ENCODE data around the gene ING2.
A peak's percentile ranks its signal among the peaks of the same experiment; 100 is the strongest.
"Not testable (repeated sequence)": the region's sequence is repeated elsewhere in the genome, so short reads cannot be mapped to it uniquely, and the experiment has no call there.

ING2 gene, protein sequence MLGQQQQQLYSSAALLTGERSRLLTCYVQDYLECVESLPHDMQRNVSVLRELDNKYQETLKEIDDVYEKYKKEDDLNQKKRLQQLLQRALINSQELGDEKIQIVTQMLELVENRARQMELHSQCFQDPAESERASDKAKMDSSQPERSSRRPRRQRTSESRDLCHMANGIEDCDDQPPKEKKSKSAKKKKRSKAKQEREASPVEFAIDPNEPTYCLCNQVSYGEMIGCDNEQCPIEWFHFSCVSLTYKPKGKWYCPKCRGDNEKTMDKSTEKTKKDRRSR

DNA sequence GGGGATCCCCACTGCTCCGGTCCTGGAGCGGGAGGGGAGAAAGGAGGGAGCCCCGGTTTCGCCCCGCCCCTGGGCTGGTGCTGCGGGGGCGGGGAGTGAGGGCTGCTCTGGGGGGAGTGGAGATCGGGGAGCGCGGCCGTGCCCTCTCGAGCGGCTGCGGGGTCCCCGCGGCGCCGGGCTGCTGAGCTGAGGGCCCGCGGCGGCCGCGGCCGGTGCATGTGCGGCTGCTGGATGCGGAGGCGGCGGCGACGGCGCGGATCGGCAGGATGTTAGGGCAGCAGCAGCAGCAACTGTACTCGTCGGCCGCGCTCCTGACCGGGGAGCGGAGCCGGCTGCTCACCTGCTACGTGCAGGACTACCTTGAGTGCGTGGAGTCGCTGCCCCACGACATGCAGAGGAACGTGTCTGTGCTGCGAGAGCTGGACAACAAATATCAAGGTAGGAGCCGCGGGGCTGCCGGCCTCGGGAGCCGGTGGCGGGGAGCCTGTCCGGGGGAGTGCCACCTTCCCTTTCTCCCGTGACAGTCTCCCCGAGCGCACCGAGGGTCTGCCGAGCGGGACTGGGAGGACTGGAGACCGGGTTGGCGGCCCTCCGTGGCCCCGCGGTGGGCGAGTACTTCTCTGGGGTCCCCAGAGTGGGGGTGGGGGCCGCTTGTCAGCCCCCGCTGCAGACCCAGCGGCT, at the start of gene ING2:
Gene ING2, plus strand, starts transcription at position 129 of the 681 bp plus-strand sequence. Its CDS starts 138 bp downstream, at position 267.
- H3K36me3 Mint-ChIP-seq = peaks cover 4% of the 10 kb centered on the region
- peaks cover 4% of the 10 kb centered on the region for H3K27me3 Mint-ChIP-seq
- H3K27ac Mint-ChIP-seq = peak within 1 kb of the TSS; percentile 96
- no peak for DNase-seq
- CTCF ChIA-PET = no interaction called here
- H3K4me3 Mint-ChIP-seq = peak within 1 kb of the TSS; percentile 93
- peaks cover 39% of the 10 kb centered on the region for H3K4me1 Mint-ChIP-seq
- no peaks in the 10 kb centered on the region for H3K9me3 Mint-ChIP-seq

DNA sequence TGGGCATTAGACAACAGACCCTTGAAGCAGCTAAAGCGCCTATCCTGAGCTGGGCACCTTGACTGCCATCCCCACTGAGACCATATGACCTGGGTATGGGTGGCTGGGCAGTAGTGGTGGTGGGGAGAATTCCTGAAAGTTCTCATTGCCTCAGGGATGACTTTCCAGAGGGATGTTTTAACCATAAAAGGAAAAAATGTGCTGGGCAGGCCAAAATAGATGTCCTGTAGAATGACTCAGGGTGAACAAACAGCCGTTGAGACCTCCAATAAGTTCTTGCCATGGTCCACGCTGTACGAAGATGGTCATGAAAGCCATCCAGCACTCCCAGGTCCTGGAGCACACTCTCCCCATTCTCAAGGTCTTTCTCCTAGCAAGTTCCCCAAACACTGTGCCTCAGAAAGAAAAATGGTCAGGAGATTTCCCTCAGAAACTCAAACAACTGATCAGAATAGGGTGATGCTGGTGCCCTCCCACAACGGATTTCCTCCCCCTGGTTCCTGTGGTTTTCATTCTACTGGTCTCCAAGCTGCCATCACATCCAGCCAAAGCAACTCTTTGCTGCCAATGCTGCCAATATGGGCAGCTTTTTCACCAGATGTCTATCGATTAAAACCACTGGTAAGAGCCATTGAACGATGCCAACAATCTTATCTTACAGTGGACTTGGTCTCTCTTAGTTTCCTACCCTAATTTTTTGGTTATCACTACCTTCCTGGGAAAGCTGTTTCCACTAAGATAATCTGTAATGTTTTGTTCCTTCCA, 49.2 kb upstream of the ING2 start:
- peak overlapping the region; percentile 36 for H3K4me3 Mint-ChIP-seq
- peak; percentile 48 for DNase-seq

DNA sequence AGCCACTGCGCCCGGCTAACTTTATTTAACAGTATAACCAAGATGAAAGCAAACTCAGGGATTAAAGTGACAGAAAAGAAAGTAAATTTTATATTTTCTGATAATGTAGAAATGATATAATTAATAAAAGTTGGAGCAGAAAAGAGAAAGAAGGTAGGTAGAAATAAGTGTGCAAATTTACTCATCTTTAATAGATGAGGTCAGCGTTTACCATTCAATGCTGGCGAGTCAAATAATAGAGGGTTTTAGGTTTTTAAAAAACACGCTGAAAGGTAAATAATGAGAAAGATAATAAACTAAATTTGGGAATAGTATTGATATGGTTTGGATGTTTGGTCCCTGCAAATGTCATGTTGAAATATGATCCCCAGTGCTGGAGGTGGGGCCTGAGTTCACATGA, 46.9 kb upstream of the ING2 start:
- Mint-ChIP-seq H3K36me3 (peaks cover 6% of the 10 kb centered on the region), H3K27ac (no peak overlapping the region), H3K27me3 (no peaks in the 10 kb centered on the region), H3K4me1 (peaks cover 18% of the 10 kb centered on the region), H3K4me3 (no peak overlapping the region), H3K9me3 (peaks cover 5% of the 10 kb centered on the region)
- CTCF ChIA-PET = no interaction called here
- no peak for DNase-seq

More for the DNA sequence above, 49.2 kb upstream of the ING2 start:
- H3K27me3 Mint-ChIP-seq = no peaks in the 10 kb centered on the region
- H3K9me3 Mint-ChIP-seq = peaks cover 5% of the 10 kb centered on the region
- H3K36me3 Mint-ChIP-seq = peaks cover 18% of the 10 kb centered on the region
- peak overlapping the region; percentile 73 for H3K27ac Mint-ChIP-seq
- CTCF ChIA-PET = interaction anchor here (1.2 kb wide), 1 partner anchor 147 kb away, joined by 3 read pairs; no protein-coding TSS in a partner anchor
- H3K4me1 Mint-ChIP-seq = peaks cover 18% of the 10 kb centered on the region

DNA sequence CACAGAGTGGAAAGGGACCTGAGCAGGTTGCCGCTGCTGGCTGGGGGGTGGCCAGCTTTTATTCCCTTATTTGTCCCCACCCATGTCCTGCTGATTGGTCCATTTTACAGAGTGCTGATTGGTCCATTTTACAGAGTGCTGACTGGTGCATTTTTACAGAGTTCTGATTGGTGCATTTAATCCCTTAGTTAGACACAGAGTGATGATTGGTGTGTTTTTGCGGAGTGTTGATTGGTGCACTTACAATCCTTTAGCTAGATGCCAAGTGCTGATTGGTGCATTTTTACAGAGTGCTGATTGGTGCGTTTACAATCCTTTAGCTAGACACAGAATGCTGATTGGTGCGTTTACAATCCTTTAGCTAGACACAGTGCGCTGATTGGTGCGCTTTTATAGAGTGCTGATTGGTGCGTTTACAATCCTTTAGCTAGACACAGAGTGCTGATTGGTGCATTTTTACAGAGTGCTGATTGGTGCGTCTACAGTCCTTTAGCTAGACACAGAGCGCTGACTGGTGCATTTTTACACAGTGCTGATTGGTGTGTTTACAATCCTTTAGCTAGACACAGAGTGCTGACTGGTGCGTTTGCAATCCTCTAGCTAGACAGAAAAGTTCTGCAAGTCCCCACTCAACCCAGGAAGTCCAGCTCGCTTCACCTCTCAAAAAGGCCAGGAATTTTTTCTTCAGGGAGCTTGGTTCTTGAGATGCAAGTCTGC, 40.8 kb upstream of the ING2 start:
- H3K36me3 Mint-ChIP-seq, DNase-seq, H3K4me1 Mint-ChIP-seq, H3K9me3 Mint-ChIP-seq, H3K4me3 Mint-ChIP-seq, H3K27ac Mint-ChIP-seq: not testable (repeated sequence)
- peaks cover 11% of the 10 kb centered on the region for H3K27me3 Mint-ChIP-seq
- CTCF ChIA-PET = interaction anchor here (1.0 kb wide), 1 partner anchor 137 kb away, joined by 3 read pairs; no protein-coding TSS in a partner anchor

DNA sequence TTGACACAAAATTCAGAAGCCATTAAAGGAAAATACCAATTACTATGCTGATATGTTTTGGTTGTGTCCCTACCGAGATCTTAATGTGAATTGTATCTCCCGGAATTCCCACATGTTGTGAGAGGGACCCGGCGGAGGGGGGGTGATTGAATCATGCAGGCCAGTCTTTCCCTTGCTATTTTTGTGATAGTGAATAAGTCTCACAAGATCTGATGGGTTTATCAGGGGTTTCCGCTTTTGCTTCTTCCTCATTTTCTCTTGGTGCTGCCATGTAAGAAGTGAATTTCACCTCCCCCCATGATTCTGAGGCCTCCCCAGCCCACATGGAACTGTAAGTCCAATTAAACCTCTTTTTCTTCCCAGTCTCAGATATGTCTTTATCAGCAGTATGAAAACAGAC, 39.0 kb upstream of the ING2 start:
- DNase-seq, H3K4me1 Mint-ChIP-seq, H3K4me3 Mint-ChIP-seq, CTCF ChIA-PET, H3K9me3 Mint-ChIP-seq, H3K36me3 Mint-ChIP-seq, H3K27ac Mint-ChIP-seq: not testable (repeated sequence)
- peaks cover 11% of the 10 kb centered on the region for H3K27me3 Mint-ChIP-seq

DNA sequence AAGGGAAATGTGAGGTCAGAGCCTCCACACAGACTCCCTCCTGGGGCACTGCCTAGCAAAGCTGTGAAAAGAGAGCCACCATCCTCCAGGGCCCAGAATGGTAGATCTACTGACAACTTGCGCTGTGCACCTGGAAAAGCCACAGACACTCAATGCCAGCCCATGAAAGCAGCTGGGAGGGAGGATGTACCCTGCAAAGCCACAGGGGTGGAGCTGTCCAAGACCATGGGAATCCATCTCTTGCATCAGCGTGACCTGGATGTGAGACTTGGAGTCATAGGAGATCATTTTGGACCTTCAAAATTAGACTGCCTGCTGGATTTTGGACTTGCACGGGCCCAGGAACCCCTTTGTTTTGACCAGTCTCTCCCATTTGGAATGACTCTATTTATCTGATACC, 37.6 kb upstream of the ING2 start:
- H3K9me3 Mint-ChIP-seq = peaks cover 4% of the 10 kb centered on the region
- peaks cover 2% of the 10 kb centered on the region for H3K36me3 Mint-ChIP-seq
- DNase-seq = no peak
- H3K27me3 Mint-ChIP-seq = peaks cover 11% of the 10 kb centered on the region
- H3K27ac Mint-ChIP-seq = no peak overlapping the region
- H3K4me1 Mint-ChIP-seq = no peaks in the 10 kb centered on the region
- H3K4me3 Mint-ChIP-seq = no peak overlapping the region
- CTCF ChIA-PET = no interaction called here

DNA sequence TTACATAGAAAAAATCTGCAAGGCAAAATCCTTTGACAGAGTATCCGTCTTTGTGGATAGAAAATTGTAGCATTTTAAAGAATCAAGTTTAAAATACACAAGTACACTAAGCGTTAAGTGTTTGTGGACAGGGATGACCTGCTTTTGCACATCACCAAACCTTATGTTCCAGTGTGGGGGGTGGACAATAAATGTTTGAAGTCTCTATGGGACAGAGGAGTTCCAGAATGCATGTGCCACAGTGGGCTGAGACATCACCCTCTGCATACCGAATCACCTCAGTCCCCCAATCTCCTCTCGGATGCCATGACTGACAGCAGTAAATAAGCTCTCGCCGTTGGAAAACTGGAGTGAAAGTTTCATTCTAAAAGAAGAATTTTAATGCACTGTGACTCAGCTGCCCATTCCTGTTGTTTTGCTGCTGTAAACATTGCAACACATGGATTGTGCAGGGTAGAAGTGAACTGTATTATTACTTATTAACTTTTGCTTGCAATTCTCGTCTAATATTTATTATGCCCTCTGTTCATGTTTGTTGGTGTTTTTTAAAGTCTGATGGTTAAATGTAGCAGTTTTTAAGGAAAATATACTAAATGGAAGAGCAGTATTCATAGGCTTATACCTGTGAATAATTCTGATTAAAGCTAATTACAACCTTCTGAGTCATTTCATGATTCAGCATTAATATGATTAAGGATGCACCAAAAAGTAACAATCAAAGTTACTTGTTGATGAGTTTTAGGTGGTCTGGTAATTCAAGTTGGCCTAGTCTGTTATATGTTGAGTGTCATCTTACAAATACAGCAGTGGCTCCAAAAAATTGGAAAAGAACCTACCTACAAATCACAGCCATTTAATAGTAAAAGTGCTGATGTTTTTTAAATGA, 36.4 kb upstream of the ING2 start:
- peaks cover 11% of the 10 kb centered on the region for H3K27me3 Mint-ChIP-seq
- peaks cover 2% of the 10 kb centered on the region for H3K36me3 Mint-ChIP-seq
- DNase-seq = no peak
- H3K4me1 Mint-ChIP-seq = no peaks in the 10 kb centered on the region
- peaks cover 4% of the 10 kb centered on the region for H3K9me3 Mint-ChIP-seq
- no peak overlapping the region for H3K4me3 Mint-ChIP-seq
- CTCF ChIA-PET = interaction anchor here (0.6 to 1.2 kb wide), 3 partner anchors 134 to 345 kb away, joined by 3 to 4 read pairs (median 3); no protein-coding TSS in a partner anchor
- H3K27ac Mint-ChIP-seq = no peak overlapping the region

DNA sequence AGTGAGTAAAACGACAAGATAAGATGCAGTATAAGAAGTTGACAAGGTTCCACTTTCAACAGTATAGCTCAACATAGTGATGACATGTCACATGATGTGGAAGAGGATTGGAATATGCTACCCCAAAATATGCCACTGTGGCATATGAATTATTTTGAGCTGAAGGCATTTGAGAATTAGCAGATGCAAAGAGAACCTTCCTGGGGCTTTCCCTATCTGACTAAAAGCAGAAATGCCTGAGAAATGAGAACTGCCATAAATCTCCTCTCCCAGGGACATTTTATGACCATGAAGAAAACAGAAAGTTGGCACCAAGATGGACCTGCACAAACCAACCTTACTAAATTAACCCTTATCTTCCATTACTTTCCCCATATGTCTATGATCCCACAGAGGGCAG, 35.6 kb upstream of the ING2 start:
- DNase-seq = no peak
- H3K9me3 Mint-ChIP-seq = peaks cover 2% of the 10 kb centered on the region
- no peak overlapping the region for H3K4me3 Mint-ChIP-seq
- H3K4me1 Mint-ChIP-seq = no peaks in the 10 kb centered on the region
- no peak overlapping the region for H3K27ac Mint-ChIP-seq
- CTCF ChIA-PET = interaction anchor here (1.1 to 1.4 kb wide), 3 partner anchors 131 to 252 kb away, joined by 3 to 5 read pairs (median 4); no protein-coding TSS in a partner anchor
- H3K27me3 Mint-ChIP-seq = peaks cover 11% of the 10 kb centered on the region
- H3K36me3 Mint-ChIP-seq = no peaks in the 10 kb centered on the region

DNA sequence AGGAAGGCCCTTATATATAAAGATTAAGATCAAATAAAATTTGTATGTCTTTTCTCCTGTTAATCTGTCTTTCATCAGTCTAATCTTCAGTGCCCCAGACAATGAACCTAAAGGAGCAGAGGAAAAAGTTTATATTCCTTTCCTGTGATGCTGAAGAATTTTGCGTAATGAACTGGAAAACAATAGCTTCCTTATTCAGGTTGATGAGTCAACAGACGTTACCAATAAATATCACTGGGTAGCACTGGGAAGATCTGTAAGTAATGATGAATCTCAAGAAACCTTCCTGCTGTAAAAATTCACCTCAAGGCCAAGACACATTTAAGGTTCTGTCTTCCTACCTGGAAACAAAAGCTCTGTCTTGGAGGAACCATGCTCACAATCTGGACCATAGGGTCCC, 34.9 kb upstream of the ING2 start:
- H3K4me3 Mint-ChIP-seq = no peak overlapping the region
- CTCF ChIA-PET = interaction anchor here (1.4 kb wide), 1 partner anchor 131 kb away, joined by 5 read pairs; no protein-coding TSS in a partner anchor
- no peak overlapping the region for H3K27ac Mint-ChIP-seq
- H3K4me1 Mint-ChIP-seq = no peaks in the 10 kb centered on the region
- no peak for DNase-seq
- H3K27me3 Mint-ChIP-seq = peaks cover 11% of the 10 kb centered on the region
- H3K9me3 Mint-ChIP-seq = peaks cover 2% of the 10 kb centered on the region
- H3K36me3 Mint-ChIP-seq = no peaks in the 10 kb centered on the region

DNA sequence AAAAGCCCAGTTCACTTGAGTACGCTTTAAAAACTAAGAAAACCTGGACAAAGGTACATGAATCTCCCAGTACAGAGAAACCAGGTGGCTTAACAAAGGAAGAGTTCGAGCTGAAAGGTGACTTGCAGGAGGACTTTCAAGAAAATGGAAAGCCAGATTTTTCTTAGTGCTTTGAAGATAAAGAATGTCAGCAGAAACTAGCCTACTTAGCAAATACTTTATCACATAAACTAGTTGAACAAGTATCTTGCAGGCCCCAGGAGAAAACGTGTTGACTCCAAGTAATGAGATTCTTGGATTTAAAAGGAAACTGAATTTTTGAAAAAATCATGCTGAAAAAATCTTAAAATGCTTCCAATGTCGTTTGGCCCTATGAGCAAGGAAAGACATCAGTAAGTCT, 34.0 kb upstream of the ING2 start:
- Mint-ChIP-seq H3K4me1 (no peaks in the 10 kb centered on the region), H3K27ac (no peak overlapping the region), H3K9me3 (peaks cover 2% of the 10 kb centered on the region), H3K36me3 (no peaks in the 10 kb centered on the region), H3K27me3 (peaks cover 11% of the 10 kb centered on the region), H3K4me3 (no peak overlapping the region)
- no peak for DNase-seq
- CTCF ChIA-PET = no interaction called here

DNA sequence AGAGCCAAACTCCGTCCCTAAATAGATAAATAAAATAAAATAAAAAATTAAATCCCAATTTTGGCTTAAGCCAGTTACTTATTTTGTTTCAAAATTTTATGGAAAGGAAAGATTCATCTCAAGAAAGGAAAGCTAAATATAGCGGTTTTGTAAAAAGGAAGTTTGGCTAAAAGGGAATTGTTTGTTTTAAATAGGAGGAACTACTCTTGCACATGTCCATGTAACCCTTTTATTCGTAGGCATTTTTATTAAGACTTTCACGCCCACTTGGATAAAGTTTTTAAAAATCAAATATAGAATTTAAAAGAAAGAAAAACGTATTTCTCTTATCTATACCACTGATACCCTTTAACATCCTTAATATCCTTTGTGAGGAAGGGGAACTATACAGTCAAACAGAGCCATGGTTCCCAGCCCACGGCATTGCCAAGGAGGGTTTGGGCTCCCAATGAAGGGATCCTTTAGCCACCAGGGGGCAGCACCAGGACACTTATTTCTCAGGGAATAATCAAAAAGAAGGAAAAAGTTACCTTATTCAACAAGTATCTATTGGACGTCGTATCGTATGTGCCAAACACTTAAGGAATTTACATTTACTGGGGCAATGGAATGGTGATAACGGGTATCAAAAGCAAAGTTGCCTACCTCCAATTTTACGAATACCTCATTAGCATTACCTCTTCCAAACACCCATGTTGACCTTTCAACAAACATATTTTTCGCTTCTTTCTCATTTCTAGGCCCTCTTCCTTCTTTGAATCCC, 32.7 kb upstream of the ING2 start:
- CTCF ChIA-PET = interaction anchor here (0.7 to 1.1 kb wide), 2 partner anchors 12 to 128 kb away, joined by 3 read pairs; no protein-coding TSS in a partner anchor
- Mint-ChIP-seq H3K27ac (no peak overlapping the region), H3K9me3 (peaks cover 2% of the 10 kb centered on the region), H3K36me3 (no peaks in the 10 kb centered on the region), H3K4me3 (no peak overlapping the region), H3K27me3 (peaks cover 8% of the 10 kb centered on the region), H3K4me1 (no peaks in the 10 kb centered on the region)
- peak; percentile 87 for DNase-seq

DNA sequence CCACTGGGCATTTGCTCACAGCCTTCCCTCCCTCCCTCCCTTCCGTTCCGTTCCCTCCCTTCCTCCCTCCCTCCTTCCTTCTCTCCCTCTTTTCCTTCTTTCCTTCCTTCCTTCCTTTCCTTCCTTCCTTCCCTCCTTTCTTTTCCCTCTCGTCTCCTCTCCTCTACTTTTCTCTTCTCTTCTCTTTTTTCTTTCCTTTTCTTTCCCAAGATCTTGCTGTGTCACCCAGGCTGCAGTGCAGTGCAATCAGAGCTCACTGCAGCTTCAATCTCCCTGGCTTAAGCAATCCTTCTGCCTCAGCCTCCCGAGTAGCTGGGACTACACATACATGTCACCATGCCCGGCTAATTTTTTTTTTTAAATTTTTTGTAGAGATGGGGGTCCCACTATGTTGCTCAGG, 26.7 kb upstream of the ING2 start:
- H3K4me3 Mint-ChIP-seq = no peak overlapping the region
- no peaks in the 10 kb centered on the region for H3K36me3 Mint-ChIP-seq
- no peaks in the 10 kb centered on the region for H3K9me3 Mint-ChIP-seq
- no peaks in the 10 kb centered on the region for H3K4me1 Mint-ChIP-seq
- no peak overlapping the region for H3K27ac Mint-ChIP-seq
- CTCF ChIA-PET = interaction anchor here (0.6 to 1.1 kb wide), 4 partner anchors 19 to 768 kb away, joined by 3 to 4 read pairs (median 4); no protein-coding TSS in a partner anchor
- peaks cover 14% of the 10 kb centered on the region for H3K27me3 Mint-ChIP-seq
- DNase-seq = no peak

Measured in activated naive CD4-positive, alpha-beta T cell treated with anti-CD3 and anti-CD28 coated beads, Interleukin-2, amount 10 ng/mL, durations not matched to agents 7 days and 5 days (primary cell).